Body of pancreas (tissue), 4 donors: ENCODE results near the gene ATP1A1.

Experiments used
- POLR2A ChIP-seq, 3 donors: fragments of 450-650 bp; IDR thresholded peaks; one replicate each; pipeline ENCODE4 v1.6.1; 2016; ENCODE audit warnings: antibody characterized with exemption in 3 of 3, mild to moderate bottlenecking in 2 of 3
- TF ChIP-seq, protein P1 (sequence below), 7 experiments: fragments of 450-650 bp in 4 of 7; fragments of 200-600 bp in 3 of 7; sonication (generic) in 3 of 7; IDR thresholded peaks; one replicate each; pipeline ENCODE4 v1.5.1; 2016 to 2019; ENCODE audit warnings: antibody characterized with exemption in 7 of 7

DNA sequence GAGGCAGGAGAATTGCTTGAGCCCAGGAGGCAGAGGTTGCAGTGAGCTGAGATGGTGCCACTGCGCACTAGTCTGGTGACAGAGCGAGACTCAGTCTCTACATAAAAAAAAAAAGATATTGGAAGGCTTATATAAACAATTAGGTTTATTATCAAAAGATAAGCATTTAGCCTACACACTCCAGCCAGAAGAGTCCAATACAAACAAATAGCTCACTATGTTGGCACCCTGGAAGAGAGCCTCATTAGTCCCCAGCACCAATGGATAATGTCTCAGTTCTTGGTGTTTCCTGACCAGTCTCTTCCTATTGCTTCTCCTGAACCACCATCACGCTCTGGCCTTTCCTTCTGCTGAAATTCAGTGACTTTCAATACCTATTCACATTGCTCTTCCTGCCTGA is 48.6 kb upstream of the ATP1A1 start:
- TF ChIP-seq, protein P1, sequence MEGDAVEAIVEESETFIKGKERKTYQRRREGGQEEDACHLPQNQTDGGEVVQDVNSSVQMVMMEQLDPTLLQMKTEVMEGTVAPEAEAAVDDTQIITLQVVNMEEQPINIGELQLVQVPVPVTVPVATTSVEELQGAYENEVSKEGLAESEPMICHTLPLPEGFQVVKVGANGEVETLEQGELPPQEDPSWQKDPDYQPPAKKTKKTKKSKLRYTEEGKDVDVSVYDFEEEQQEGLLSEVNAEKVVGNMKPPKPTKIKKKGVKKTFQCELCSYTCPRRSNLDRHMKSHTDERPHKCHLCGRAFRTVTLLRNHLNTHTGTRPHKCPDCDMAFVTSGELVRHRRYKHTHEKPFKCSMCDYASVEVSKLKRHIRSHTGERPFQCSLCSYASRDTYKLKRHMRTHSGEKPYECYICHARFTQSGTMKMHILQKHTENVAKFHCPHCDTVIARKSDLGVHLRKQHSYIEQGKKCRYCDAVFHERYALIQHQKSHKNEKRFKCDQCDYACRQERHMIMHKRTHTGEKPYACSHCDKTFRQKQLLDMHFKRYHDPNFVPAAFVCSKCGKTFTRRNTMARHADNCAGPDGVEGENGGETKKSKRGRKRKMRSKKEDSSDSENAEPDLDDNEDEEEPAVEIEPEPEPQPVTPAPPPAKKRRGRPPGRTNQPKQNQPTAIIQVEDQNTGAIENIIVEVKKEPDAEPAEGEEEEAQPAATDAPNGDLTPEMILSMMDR (IDR thresholded peaks at IDR 0.05), result no peak
- TF ChIP-seq POLR2A (IDR thresholded peaks at IDR 0.05), result no peak
